ENCODE results near the gene JPH2.
"Not testable (repeated sequence)": the region's sequence is repeated elsewhere in the genome, so short reads cannot be mapped to it uniquely, and the experiment has no call there.

JPH2 gene

DNA sequence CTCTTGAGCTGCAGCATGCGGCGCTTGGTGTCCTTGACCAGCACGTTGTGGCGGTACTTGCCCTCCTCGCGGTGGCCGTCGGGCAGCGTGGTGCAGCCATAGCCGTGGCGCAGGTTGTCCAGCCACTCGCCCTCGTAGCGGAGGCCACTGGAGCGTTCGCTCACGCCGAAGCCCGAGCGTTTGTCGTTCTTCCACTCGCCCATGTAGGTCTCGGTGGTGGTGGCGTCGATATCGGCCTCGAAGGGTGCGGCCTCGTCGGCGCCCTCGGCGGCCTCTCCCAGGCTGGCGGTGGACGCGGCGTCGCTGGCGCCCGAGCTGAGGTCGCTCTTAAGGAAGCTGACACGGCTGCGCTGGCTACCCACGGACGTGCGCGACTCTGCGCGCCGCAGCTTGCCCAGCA, 27.3 kb downstream of the JPH2 start:
- DNase-seq (ENCODE audit: low read depth in 2 of 3, low spot score in 2 of 3): no peak

DNA sequence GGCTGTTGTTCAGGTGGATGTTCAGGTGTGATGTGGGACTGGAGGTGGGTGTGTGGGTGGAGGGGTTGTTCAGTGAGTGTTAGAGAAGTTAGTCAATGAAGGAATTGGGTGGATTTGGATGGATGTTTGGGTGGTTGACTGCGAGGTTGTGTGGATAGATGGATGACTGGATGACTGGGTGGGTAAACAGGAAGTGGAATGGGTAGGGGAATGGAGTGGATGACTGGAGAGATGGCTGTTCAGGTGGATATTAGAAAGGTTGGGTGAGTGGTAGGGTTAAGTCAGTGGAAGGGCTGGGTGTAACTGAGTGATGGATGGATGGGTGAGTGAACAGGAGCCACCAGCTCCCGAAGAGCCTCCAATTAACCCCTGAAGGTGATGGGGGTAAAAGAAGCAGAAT, 27.9 kb downstream of the JPH2 start:
- no peak for DNase-seq (ENCODE audit: low read depth in 2 of 3, low spot score in 2 of 3)

- DNase-seq (ENCODE audit: low read depth in 2 of 3, low spot score in 2 of 3): no peak
Measured at GRCh38 chr20:44157061-44157460, 29.9 kb downstream of the JPH2 start.

DNA sequence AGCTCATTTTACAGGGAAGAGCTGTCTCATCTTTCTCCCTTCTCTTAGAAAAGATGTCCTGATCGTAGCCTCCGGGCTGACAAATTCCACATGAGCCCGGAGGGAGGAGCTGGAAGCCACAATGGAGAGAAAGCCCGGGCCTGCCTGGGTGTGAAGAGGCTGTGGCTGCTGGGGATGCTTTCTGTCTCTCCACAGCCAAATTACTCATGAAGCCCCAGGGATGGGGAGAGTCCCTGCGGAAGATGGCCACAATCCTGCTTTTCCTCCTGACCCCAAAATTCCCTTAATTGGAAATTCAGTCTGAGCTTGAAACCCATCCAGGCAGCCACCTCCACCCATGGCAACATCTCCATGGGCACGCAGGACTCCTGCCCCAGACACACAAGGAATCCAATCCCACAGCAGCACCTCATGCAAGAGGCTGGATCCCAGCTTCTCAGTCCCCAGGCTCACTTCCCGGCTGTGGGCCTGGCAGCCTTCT, 32.4 kb downstream of the JPH2 start:
- DNase-seq (ENCODE audit: low read depth in 2 of 3, low spot score in 2 of 3): no peak

GRCh38 chr20:44153636-44154043, 33.3 kb downstream of the JPH2 start:
- DNase-seq (ENCODE audit: low read depth in 2 of 3, low spot score in 2 of 3): no peak

GRCh38 chr20:44151621-44152416, 35.2 kb downstream of the JPH2 start:
- no peak for DNase-seq (ENCODE audit: low read depth in 2 of 3, low spot score in 2 of 3)

- DNase-seq (ENCODE audit: low read depth in 2 of 3, low spot score in 2 of 3): no peak
Measured at GRCh38 chr20:44146272-44146671, 40.7 kb downstream of the JPH2 start.

GRCh38 chr20:44145131-44145775, 41.7 kb downstream of the JPH2 start:
- no peak for DNase-seq (ENCODE audit: low read depth in 2 of 3, low spot score in 2 of 3)

DNA sequence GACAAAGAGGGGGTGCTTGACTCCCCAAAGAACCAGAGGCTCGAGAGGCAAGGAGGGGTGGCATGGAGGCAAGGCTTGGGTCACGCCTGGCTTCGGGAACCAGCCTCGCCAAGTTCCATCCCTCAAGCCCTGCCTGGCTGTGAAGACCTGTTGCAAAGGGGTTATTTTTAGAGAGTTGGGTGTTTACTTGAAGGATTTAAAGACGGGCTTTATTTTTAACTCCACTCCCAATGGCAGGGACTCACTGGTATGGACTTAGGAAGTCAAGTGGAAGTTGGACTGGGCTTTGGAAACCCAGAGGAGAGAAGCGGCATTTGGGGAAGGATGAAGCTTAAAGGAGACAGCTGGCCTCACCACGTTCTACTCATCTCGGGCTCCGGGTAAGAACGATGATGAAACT, 43.1 kb downstream of the JPH2 start:
- DNase-seq (ENCODE audit: low read depth in 2 of 3, low spot score in 2 of 3): no peak

DNA sequence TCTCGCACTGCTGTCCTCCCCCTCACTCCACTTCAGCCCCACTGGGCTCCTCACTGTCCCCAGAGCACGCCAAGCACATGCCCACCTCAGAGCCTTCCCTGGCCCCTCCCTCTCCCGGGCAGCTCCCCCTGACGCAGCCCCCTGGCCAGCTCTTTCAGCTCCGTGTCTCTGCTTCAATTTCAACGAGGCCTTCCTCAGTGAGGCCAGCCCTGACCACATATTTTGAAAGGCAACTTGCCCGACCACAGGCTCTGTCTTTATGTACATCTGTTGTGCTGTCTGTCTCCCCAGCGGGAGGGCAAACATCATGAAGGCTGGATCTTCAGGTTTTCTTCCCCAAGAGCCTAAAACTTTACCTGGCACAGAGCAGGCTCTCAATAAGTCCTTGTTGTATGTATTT, 44.6 kb downstream of the JPH2 start:
- DNase-seq (ENCODE audit: low read depth in 2 of 3, low spot score in 2 of 3): no peak

DNA sequence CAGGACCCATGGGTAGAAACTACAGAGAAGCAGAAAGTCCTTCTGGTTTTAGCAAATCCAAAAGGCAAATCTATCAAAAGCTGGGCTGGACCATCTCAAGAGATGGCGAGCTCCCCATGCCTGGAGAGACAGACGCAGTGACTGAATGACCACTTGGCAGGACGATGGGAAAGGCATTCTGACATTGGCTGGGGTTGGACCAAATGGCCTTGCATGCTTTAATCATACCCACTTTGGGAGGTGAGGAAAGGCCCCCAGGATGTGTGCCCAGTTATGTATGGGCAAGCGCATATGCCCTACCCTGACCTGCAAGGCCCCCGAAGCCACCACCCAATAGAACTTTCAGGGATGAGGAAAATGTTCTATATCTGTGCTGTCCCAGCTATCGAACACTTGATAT, 45.1 kb downstream of the JPH2 start:
- no peak for DNase-seq (ENCODE audit: low read depth in 2 of 3, low spot score in 2 of 3)

DNA sequence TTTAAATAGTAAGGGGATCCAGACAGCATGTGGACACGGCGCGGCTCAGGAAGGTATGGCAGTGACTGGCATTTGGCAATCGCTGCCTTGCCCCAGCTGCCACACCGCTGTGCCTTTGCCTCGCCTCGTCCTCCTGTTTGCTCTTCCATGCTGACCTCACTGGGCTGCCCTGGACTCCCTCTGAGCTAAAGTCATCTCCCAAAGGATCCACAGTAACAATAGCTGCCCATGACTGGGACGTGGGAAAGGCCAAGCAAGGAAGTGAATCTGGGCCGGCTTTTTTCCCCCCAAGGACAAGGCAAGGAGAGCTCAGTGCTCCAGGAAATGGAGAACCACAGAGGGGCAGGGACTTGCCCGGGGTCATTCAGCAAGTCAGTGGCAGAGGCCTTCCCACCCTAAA, 48.1 kb downstream of the JPH2 start:
- no peak for DNase-seq (ENCODE audit: low read depth in 2 of 3, low spot score in 2 of 3)

DNA sequence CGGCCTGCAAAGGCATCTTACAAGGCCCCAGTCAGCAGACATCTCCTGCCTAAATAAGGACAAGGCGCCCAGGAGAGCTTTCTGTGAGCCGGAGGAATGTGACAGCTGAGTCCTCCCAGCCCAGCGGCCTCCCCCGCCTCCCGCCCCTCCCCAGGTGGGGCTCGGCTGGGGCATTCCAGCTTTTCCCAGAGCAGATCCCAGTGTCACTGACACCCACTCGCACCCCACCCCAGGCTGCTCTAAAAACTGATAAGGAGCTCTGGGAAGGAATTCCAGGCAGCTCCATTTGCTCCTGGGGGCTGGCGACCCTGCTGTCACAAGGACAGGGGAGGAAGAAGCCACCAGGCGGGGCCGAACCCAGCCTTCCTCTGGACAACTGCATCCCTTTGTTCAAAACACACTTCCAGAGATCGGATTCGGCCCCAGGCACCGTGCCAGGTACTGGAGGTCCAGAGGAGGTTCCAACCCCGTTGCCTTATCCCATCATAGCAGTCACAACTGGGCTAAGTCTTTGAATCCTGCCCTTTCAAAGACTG, 49.7 kb downstream of the JPH2 start:
- DNase-seq (ENCODE audit: low read depth in 2 of 3, low spot score in 2 of 3): no peak

DNA sequence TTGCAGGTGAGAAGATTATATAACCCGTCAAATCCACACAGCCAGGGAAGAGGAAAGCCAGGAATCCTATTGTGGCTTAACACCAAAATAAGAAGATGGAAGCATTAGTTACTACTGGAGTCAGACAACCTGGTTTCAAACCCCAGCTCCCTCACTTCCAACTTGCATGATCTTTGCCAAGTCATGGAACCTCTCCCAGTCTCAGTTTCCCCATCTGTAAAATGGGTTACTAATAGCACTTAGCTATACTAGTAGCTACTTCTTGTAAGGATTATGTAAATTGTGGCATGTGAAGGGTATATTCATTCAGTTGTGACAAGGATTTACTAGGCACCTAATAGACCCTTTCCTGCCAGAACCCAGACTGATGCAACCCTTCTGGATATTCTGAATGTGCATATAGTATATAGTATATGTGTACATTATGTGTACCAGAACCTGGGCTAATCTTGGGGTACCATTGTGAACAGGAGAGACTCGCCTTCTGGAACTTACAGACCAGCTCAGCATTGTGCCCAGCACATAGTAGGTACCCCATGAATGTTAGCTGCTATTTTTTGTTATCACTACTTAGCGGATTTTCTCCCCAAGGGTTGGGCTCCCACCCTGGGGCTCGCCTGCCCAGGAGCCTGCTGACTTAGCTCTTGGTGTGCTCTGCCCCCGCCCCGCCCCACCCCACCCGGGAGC, 50.3 kb downstream of the JPH2 start:
- DNase-seq (ENCODE audit: low read depth in 2 of 3, low spot score in 2 of 3): no peak

GRCh38 chr20:44135417-44136204, 51.4 kb downstream of the JPH2 start:
- DNase-seq (ENCODE audit: low read depth in 2 of 3, low spot score in 2 of 3): no peak

DNA sequence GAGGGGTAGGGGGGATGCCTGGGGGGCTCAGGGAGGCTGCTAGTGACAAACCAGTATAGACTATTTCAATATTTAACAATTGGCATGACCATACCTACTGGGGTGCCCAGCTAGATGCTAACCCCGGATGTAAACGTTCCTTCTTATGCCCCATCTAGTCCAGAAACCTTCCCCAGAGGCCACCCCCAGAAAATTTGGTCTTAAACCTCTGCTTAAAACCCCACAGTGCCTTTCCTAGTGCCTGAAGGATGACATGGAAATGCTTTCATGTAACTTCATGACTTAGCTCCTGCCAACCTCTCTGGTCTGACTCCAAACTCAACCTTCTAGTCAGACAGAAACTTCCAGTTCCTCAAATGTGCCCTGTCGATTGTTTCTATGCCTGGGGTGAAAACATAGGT, 52.0 kb downstream of the JPH2 start:
- DNase-seq (ENCODE audit: low read depth in 2 of 3, low spot score in 2 of 3): no peak

GRCh38 chr20:44133424-44133823, 53.6 kb downstream of the JPH2 start:
- DNase-seq (ENCODE audit: low read depth in 2 of 3, low spot score in 2 of 3): no peak

GRCh38 chr20:44131704-44132103, 55.3 kb downstream of the JPH2 start:
- no peak for DNase-seq (ENCODE audit: low read depth in 2 of 3, low spot score in 2 of 3)

DNA sequence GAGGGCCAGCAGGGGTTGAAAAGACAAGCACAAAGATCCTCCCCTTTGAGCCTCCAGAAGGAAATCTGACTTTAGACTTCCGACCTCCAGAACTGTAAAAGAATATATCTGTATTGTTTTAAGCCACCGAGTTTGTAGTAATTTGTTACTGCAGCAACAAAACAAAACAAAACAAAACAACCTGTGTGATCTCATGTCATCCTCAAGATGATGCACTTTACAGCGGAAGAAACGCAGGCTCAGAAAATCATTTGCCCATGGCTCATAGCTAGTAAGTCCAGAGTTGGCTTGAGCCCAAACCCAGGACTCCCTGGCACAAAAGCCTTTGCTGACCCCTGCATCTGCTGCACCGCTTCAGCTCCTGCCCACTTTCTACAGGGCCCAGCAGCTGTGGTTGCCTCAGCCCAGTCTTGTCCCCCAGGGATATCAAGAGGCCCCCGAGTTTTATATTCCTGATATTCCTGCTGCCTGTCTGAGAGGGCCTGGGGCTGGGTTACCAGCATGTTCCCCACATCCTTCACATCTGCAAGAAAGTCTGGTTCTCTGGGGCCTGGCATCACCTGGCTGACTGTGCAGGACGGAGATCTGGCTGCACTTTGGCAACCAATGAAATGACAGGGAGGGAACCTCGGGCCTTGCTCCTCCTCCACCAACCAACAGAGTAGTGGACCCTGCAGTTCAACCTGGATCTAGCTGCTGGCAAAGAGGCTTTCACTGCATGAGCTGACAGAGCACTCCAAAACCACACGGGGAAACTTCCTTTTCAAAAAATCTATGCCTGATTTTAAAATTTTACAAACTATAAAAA, 56.9 kb downstream of the JPH2 start:
- no peak for DNase-seq (ENCODE audit: low read depth in 2 of 3, low spot score in 2 of 3)

GRCh38 chr20:44129300-44129699, 57.7 kb downstream of the JPH2 start:
- not testable (repeated sequence) for DNase-seq (ENCODE audit: low read depth in 2 of 3, low spot score in 2 of 3)

Measured in activated CD8-positive, alpha-beta memory T cell treated with anti-CD3 and anti-CD28 coated beads for 48 hours (primary cell).